Amygdala (tissue), 56 donors: ENCODE measurements around the gene AKNAD1.
A peak's percentile ranks its signal among the peaks of the same experiment; 100 is the strongest.

Experiments used
- DNase-seq, 56 donors: peaks; one replicate each; lab custom pipeline; 2025; lab: John Stamatoyannopoulos, UW

Gene AKNAD1

GRCh38 chr1:108842525-108843181 lies 14.2 kb downstream of the AKNAD1 start:
- no peak for DNase-seq

GRCh38 chr1:108841703-108842102 lies 15.2 kb downstream of the AKNAD1 start:
- no peak for DNase-seq

- DNase-seq, result no peak
Measured at GRCh38 chr1:108832929-108833328, 24.0 kb downstream of the AKNAD1 start.

- DNase-seq, result no peak
Measured at GRCh38 chr1:108831225-108831624, 25.7 kb downstream of the AKNAD1 start.

GRCh38 chr1:108830119-108831008 lies 26.5 kb downstream of the AKNAD1 start:
- peak in 43 of 56 donors; percentile 6 to 77 (median 43) for DNase-seq

GRCh38 chr1:108829498-108829916 lies 27.4 kb downstream of the AKNAD1 start:
- no peak for DNase-seq

- peak in 51 of 56 donors; percentile 11 to 84 (median 56) for DNase-seq
Measured at GRCh38 chr1:108828074-108828961, 28.6 kb downstream of the AKNAD1 start.

GRCh38 chr1:108826081-108826635 lies 30.7 kb downstream of the AKNAD1 start:
- peak in 9 of 56 donors; percentile 4 to 39 (median 23) for DNase-seq

GRCh38 chr1:108824051-108824450 lies 32.8 kb downstream of the AKNAD1 start:
- no peak for DNase-seq

- DNase-seq, result no peak
Measured at GRCh38 chr1:108823632-108824031, 33.3 kb downstream of the AKNAD1 start.

- DNase-seq, result no peak
Measured at GRCh38 chr1:108819878-108820277, 37.0 kb downstream of the AKNAD1 start.

- no peak for DNase-seq
Measured at GRCh38 chr1:108817811-108818210, 39.1 kb downstream of the AKNAD1 start.

- peak in 28 of 56 donors; percentile 8 to 74 (median 40) for DNase-seq
Measured at GRCh38 chr1:108817016-108817415, 39.9 kb downstream of the AKNAD1 start.

- peak in 55 of 56 donors; percentile 24 to 93 (median 76) for DNase-seq
Measured at GRCh38 chr1:108816049-108816893, 40.6 kb downstream of the AKNAD1 start.

GRCh38 chr1:108815566-108815965 lies 41.3 kb downstream of the AKNAD1 start:
- no peak for DNase-seq

GRCh38 chr1:108814343-108815125 lies 42.4 kb downstream of the AKNAD1 start:
- DNase-seq, result peak in 12 of 56 donors; percentile 7 to 43 (median 23)

- DNase-seq, result no peak
Measured at GRCh38 chr1:108813326-108813725, 43.6 kb downstream of the AKNAD1 start.

- no peak for DNase-seq
Measured at GRCh38 chr1:108811611-108812010, 45.3 kb downstream of the AKNAD1 start.
